PFSK-1 (cell line): ENCODE data around the gene CABP7.

Source experiments
- POLR2AphosphoS5 ChIP-seq: IDR thresholded peaks from 2 replicates; pipeline ENCODE4 v1.6.1; 2012; ENCODE audit warnings: low read depth, mild to moderate bottlenecking, control low read depth, low read length, moderate library complexity
- TAF1 ChIP-seq: IDR thresholded peaks from 2 replicates; pipeline ENCODE4 v1.6.1; 2012; ENCODE audit warnings: low read length, control low read depth, borderline replicate concordance; ENCODE audit not compliant: insufficient read depth
- TF ChIP-seq, protein P1 (sequence below), 2 experiments: IDR thresholded peaks; 2 replicates each; pipeline versions ENCODE4 v1.6.1 to v1.8.0; 2011 to 2012; ENCODE audit warnings: low read depth in 2 of 2, low read length in 2 of 2, control low read depth in 1 of 2, inconsistent platforms in 1 of 2, mild to moderate bottlenecking in 1 of 2, moderate library complexity in 1 of 2; ENCODE audit not compliant: insufficient read depth in 1 of 2

GRCh38 chr22:29727131-29727523, 7.3 kb downstream of the CABP7 start:
- TF ChIP-seq, protein P1, sequence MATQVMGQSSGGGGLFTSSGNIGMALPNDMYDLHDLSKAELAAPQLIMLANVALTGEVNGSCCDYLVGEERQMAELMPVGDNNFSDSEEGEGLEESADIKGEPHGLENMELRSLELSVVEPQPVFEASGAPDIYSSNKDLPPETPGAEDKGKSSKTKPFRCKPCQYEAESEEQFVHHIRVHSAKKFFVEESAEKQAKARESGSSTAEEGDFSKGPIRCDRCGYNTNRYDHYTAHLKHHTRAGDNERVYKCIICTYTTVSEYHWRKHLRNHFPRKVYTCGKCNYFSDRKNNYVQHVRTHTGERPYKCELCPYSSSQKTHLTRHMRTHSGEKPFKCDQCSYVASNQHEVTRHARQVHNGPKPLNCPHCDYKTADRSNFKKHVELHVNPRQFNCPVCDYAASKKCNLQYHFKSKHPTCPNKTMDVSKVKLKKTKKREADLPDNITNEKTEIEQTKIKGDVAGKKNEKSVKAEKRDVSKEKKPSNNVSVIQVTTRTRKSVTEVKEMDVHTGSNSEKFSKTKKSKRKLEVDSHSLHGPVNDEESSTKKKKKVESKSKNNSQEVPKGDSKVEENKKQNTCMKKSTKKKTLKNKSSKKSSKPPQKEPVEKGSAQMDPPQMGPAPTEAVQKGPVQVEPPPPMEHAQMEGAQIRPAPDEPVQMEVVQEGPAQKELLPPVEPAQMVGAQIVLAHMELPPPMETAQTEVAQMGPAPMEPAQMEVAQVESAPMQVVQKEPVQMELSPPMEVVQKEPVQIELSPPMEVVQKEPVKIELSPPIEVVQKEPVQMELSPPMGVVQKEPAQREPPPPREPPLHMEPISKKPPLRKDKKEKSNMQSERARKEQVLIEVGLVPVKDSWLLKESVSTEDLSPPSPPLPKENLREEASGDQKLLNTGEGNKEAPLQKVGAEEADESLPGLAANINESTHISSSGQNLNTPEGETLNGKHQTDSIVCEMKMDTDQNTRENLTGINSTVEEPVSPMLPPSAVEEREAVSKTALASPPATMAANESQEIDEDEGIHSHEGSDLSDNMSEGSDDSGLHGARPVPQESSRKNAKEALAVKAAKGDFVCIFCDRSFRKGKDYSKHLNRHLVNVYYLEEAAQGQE (IDR thresholded peaks at IDR 0.05; ENCODE audit: insufficient read depth in 1 of 2, low read depth in 2 of 2, low read length in 2 of 2), result no peak
- TF ChIP-seq POLR2AphosphoS5 (no peak), TAF1 (no peak)
